HG02610 (cell line): ENCODE data around the gene ATP5PB.

ENCODE experiments used
- ATAC-seq: cut with Tn5 transposase; IDR thresholded peaks from one replicate; pipeline ENCODE4 v1.9.1; 2021; ENCODE audit warnings: mild to moderate bottlenecking, moderate library complexity; ENCODE audit not compliant: unreplicated experiment

The ATP5PB gene

GRCh38 chr1:111448918-111449702 lies at the start of gene ATP5PB, which contains the start of gene WDR77:
TSS of gene ATP5PB (plus strand) at chr1:111449464. CDS start at chr1:111449542, 78 bp downstream.
TSS of gene WDR77 (minus strand) at chr1:111449256. CDS start at chr1:111449169, 87 bp downstream.
- ATAC-seq: peak; percentile 91

GRCh38 chr1:111399792-111400610 lies 49.3 kb upstream of the ATP5PB start:
- ATAC-seq: no peak

- ATAC-seq: no peak
Measured at GRCh38 chr1:111402083-111402482, 47.2 kb upstream of the ATP5PB start.

GRCh38 chr1:111404588-111404987 lies 44.7 kb upstream of the ATP5PB start:
- no peak for ATAC-seq

- peak; percentile 93 for ATAC-seq
Measured at GRCh38 chr1:111406321-111406768, 42.9 kb upstream of the ATP5PB start.

- no peak for ATAC-seq
Measured at GRCh38 chr1:111407301-111407700, 42.0 kb upstream of the ATP5PB start.

- ATAC-seq: no peak
Measured at GRCh38 chr1:111412839-111413238, 36.4 kb upstream of the ATP5PB start.

GRCh38 chr1:111414756-111415155 lies 34.5 kb upstream of the ATP5PB start:
- ATAC-seq: no peak

GRCh38 chr1:111415461-111415860 lies 33.8 kb upstream of the ATP5PB start:
- no peak for ATAC-seq

- no peak for ATAC-seq
Measured at GRCh38 chr1:111417755-111418154, 31.5 kb upstream of the ATP5PB start.

- no peak for ATAC-seq
Measured at GRCh38 chr1:111419037-111419436, 30.2 kb upstream of the ATP5PB start.

GRCh38 chr1:111420377-111420776 lies 28.9 kb upstream of the ATP5PB start:
- ATAC-seq: no peak

- no peak for ATAC-seq
Measured at GRCh38 chr1:111422546-111423391, 26.5 kb upstream of the ATP5PB start.

GRCh38 chr1:111424281-111424680 lies 25.0 kb upstream of the ATP5PB start:
- ATAC-seq: no peak

- ATAC-seq: no peak
Measured at GRCh38 chr1:111436726-111437125, 12.5 kb upstream of the ATP5PB start.

- no peak for ATAC-seq
Measured at GRCh38 chr1:111439461-111440351, 9.6 kb upstream of the ATP5PB start.

- no peak for ATAC-seq
Measured at GRCh38 chr1:111441573-111442192, 7.6 kb upstream of the ATP5PB start.

GRCh38 chr1:111442457-111442856 lies 6.8 kb upstream of the ATP5PB start:
- ATAC-seq: no peak

- no peak for ATAC-seq
Measured at GRCh38 chr1:111444031-111444430, 5.2 kb upstream of the ATP5PB start.
